Measurements from ENCODE around the gene THSD7A.

- no peak for TF ChIP-seq CTCF (IDR thresholded peaks at IDR 0.05)
- TF ChIP-seq POLR2A (IDR thresholded peaks at IDR 0.05), result no peak
Observed at GRCh38 chr7:11430112-11430511, 401.9 kb downstream of the THSD7A start.

All from heart left ventricle (tissue), 13 donors.